Measurements from ENCODE around the gene ANKRD23.

DNA sequence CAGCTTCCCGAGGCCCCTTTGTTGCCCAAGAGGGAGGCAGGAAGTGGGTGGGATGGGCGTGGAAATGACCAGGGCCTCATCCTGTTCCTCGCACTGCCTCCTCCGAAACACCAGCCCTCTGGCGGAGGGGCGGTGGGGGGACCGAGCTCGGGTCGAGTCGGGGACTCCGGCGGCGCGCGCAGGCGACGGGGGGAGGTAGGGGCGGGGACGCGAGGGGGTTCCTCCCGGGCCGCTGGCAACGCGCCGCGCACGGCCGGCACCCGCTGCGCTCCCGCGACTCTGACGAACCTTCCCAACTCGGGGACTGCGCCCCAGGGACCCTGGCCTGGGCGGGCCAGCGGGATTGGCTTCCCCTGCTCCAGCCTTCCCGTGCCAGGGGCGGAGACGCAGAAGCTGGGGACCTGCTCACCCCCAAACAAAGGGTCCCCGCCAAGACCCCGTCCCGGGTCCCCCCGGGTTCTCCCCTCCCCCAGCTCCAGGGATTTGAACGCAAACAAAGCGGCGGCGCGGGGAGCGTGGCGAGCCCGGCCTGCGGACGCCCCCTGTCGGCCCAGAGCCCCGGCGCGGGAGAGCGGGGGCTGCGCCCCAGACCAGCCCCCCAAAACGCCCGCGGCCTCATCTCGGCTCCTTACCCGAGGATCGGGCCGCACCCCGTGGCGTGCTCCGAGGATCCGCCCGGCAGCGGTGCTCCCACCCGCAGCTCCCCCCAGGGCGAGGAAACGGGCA is 24.9 kb upstream of the ANKRD23 start:
- TF ChIP-seq, protein P1, sequence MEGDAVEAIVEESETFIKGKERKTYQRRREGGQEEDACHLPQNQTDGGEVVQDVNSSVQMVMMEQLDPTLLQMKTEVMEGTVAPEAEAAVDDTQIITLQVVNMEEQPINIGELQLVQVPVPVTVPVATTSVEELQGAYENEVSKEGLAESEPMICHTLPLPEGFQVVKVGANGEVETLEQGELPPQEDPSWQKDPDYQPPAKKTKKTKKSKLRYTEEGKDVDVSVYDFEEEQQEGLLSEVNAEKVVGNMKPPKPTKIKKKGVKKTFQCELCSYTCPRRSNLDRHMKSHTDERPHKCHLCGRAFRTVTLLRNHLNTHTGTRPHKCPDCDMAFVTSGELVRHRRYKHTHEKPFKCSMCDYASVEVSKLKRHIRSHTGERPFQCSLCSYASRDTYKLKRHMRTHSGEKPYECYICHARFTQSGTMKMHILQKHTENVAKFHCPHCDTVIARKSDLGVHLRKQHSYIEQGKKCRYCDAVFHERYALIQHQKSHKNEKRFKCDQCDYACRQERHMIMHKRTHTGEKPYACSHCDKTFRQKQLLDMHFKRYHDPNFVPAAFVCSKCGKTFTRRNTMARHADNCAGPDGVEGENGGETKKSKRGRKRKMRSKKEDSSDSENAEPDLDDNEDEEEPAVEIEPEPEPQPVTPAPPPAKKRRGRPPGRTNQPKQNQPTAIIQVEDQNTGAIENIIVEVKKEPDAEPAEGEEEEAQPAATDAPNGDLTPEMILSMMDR (CRISPR knock-in tag; IDR thresholded peaks at IDR 0.05) = peak; percentile 69
- TF ChIP-seq, protein P2, sequence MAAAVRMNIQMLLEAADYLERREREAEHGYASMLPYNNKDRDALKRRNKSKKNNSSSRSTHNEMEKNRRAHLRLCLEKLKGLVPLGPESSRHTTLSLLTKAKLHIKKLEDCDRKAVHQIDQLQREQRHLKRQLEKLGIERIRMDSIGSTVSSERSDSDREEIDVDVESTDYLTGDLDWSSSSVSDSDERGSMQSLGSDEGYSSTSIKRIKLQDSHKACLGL (CRISPR knock-in tag; IDR thresholded peaks at IDR 0.05) = peak; percentile 4
- TF ChIP-seq NFE2L2 (IDR thresholded peaks at IDR 0.05; ENCODE audit: low read length) = no peak
- TF ChIP-seq, protein P3, sequence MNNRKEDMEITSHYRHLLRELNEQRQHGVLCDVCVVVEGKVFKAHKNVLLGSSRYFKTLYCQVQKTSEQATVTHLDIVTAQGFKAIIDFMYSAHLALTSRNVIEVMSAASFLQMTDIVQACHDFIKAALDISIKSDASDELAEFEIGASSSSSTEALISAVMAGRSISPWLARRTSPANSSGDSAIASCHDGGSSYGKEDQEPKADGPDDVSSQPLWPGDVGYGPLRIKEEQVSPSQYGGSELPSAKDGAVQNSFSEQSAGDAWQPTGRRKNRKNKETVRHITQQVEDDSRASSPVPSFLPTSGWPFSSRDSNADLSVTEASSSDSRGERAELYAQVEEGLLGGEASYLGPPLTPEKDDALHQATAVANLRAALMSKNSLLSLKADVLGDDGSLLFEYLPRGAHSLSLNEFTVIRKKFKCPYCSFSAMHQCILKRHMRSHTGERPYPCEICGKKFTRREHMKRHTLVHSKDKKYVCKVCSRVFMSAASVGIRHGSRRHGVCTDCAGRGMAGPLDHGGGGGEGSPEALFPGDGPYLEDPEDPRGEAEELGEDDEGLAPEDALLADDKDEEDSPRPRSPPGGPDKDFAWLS (CRISPR knock-in tag; IDR thresholded peaks at IDR 0.05; ENCODE audit: borderline replicate concordance) = no peak; the same call in 1 of the 2 replicates

Data from HepG2 (cell line).